Transverse colon (tissue), 4 donors: Measurements from ENCODE around the gene SMG6. TPM values are rescaled to one million over a fixed set of nuclear protein-coding genes. Genes with fewer than 3 reads are reported as not detected.

Experiments
- DNase-seq: peaks from one replicate; pipeline ENCODE4 v3.0.0-alpha.2; 2019
- H3K27ac ChIP-seq, 4 donors: fragments of 200-600 bp; sonication (generic); 2 replicates each; pipeline ENCODE4 v1.5.1; 2016 to 2018; ENCODE audit warnings: inconsistent platforms in 4 of 4
- H3K27me3 ChIP-seq: fragments of 200-600 bp; sonication (generic); 2 replicates; pipeline ENCODE4 v1.5.1; 2017; ENCODE audit warnings: inconsistent platforms
- H3K36me3 ChIP-seq, 4 donors: fragments of 200-600 bp; sonication (generic); 2 replicates each; pipeline ENCODE4 v1.5.1; 2017 to 2019; ENCODE audit warnings: inconsistent platforms in 4 of 4
- H3K4me1 ChIP-seq, 4 donors: fragments of 200-600 bp; sonication (generic); 2 replicates each; pipeline ENCODE4 v1.5.1; 2017 to 2020; ENCODE audit warnings: inconsistent platforms in 4 of 4
- H3K4me3 ChIP-seq, 4 donors: fragments of 200-600 bp; sonication (generic); 1 replicate in 1 of 4; 2 replicates in 3 of 4; pipeline versions ENCODE4 v1.5.1 to v1.6.1; 2017 to 2019; ENCODE audit warnings: inconsistent platforms in 4 of 4
- H3K9me3 ChIP-seq, 2 donors: fragments of 200-600 bp; sonication (generic); 2 replicates each; pipeline ENCODE4 v1.5.1; 2017 to 2019; ENCODE audit warnings: inconsistent platforms in 2 of 2
- EP300 ChIP-seq: sonication (generic); formaldehyde crosslinking; IDR thresholded peaks from one replicate; pipeline ENCODE4 v1.6.1; 2017; ENCODE audit warnings: antibody characterized with exemption, low read depth
- POLR2A ChIP-seq: fragments of 450-650 bp; IDR thresholded peaks from one replicate; pipeline ENCODE4 v1.6.1; 2016; ENCODE audit warnings: antibody characterized with exemption, mild to moderate bottlenecking, moderate library complexity
- POLR2AphosphoS5 ChIP-seq, 3 donors: sonication (generic); formaldehyde crosslinking; IDR thresholded peaks; one replicate each; pipeline ENCODE4 v1.6.1; 2016; ENCODE audit warnings: antibody characterized with exemption in 3 of 3
- WGBS, 2 donors: methylation state at CpG; one replicate each; pipeline ENCODE4 v1.1.5; 2018; ENCODE audit warnings: low coverage in 1 of 2; 5-methylcytosine and 5-hydroxymethylcytosine counted together
- in situ Hi-C, 4 donors: fragments of 200-750 bp; cut with MboI; loops; one replicate each; pipeline versions ENCODE4 v1.15.0 to v1.15.1; 2017; ENCODE audit warnings: low sequenced_read_pairs in 3 of 4, low pct_ligation_motif_present in 1 of 4, low pct_unique_long_range_greater_than_20kb in 1 of 4
- intact Hi-C: fragments of 100-400 bp; cut with DNase I; formaldehyde crosslinking; loops from one replicate; pipeline ENCODE4 v1.15.1; 2023; ENCODE audit warnings: low total_unique reads
- total RNA-seq, 4 donors: library from RNA; depleted of rRNA; stranded (reverse); fragments of >200 nt; gene quantifications; one replicate each; pipeline ENCODE4 v1.1.0, GENCODE V29; 2016
- TF ChIP-seq, protein P1 (sequence below), 5 experiments: fragments of 200-600 bp in 3 of 5; fragments of 450-650 bp in 2 of 5; sonication (generic) in 3 of 5; IDR thresholded peaks; 1 replicate in 2 of 5; 2 replicates in 3 of 5; pipeline ENCODE4 v1.5.1; 2016 to 2017; ENCODE audit warnings: antibody characterized with exemption in 5 of 5, inconsistent platforms in 3 of 5, mild to moderate bottlenecking in 2 of 5, moderate library complexity in 1 of 5

The SMG6 gene
- total RNA-seq, 4 donors from 2014 or later = 28.6 to 112 (median 39.1) TPM

DNA sequence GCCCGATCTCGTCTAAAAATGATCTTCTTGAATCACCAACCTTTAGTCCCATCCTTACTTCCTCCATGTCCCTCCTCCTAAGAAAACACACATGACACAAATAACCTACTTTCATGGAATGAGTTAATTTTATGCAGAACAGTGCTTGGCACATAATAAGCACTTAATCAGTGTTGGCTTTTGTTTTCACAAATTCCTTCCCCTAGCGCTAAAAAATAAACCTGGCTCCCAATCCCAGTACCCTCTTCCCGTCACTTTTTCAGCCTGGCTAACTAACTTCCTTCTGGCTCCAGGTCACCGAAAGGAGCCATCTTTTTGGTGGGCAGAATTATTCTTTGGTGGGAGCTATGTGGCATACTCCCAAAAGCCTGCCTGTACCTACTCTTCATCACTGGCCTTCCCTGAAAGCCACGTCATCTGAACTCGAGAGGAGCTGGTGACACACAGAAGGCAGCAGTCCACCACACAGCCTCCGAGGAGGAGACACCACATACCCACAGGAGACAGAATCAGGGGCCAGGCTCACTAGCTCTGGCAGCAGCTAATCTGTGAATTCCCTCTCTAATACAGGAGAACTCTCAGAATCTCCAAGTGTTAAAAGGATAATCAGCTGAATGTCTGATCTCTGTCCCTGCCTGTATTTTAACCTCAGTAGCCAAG, 114.5 kb downstream of the SMG6 start:
- Histone ChIP-seq H3K4me1 (peaks cover 0 to 23% (median 19%) of the 10 kb centered on the region in 4 donors), H3K36me3 (peaks cover 0 to 14% (median 1%) of the 10 kb centered on the region in 4 donors), H3K27me3 (no peaks in the 10 kb centered on the region), H3K9me3 (no peaks in the 10 kb centered on the region), H3K27ac (peak overlapping the region in 3 of 4 donors; percentile 18 to 27 (median 27)), H3K4me3 (no peak overlapping the region)
- DNase-seq = no peak
- in situ Hi-C loops = no loop called here
- intact Hi-C loops = no loop called here
- 74 to 84% methylated on average over 3 to 8 of the region's 8 CpGs for WGBS, 2 donors
- TF ChIP-seq EP300 (no peak), POLR2A (no peak), POLR2AphosphoS5 (IDR thresholded peaks at IDR 0.05) (no peak)
- TF ChIP-seq, protein P1, sequence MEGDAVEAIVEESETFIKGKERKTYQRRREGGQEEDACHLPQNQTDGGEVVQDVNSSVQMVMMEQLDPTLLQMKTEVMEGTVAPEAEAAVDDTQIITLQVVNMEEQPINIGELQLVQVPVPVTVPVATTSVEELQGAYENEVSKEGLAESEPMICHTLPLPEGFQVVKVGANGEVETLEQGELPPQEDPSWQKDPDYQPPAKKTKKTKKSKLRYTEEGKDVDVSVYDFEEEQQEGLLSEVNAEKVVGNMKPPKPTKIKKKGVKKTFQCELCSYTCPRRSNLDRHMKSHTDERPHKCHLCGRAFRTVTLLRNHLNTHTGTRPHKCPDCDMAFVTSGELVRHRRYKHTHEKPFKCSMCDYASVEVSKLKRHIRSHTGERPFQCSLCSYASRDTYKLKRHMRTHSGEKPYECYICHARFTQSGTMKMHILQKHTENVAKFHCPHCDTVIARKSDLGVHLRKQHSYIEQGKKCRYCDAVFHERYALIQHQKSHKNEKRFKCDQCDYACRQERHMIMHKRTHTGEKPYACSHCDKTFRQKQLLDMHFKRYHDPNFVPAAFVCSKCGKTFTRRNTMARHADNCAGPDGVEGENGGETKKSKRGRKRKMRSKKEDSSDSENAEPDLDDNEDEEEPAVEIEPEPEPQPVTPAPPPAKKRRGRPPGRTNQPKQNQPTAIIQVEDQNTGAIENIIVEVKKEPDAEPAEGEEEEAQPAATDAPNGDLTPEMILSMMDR (IDR thresholded peaks at IDR 0.05) = no peak

DNA sequence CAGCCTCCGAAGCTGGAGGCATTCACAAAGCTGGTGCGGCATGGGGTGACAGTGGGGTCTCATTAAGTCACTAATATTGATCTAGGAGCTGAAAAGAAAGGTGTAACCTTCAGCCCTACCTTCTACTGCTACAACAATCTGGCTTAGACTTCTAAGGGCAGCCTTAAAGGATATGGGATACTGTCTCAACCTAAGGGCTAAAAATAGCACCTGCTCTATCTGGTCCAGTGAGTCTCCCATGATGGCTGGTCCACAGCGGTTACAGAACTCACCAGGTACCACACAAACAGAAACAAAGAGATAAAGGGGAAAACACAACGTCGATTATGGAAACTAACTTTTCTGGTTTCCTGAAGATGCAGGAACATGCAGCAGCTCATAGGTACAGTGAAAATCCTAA, 115.8 kb downstream of the SMG6 start:
- no peaks in the 10 kb centered on the region for H3K27me3 ChIP-seq
- no peak for DNase-seq
- H3K4me1 ChIP-seq = peaks cover 0 to 29% (median 17%) of the 10 kb centered on the region in 4 donors
- no peak overlapping the region for H3K4me3 ChIP-seq
- H3K9me3 ChIP-seq = no peaks in the 10 kb centered on the region
- 75 to 85% methylated on average over 5 of the region's 5 CpGs for WGBS, 2 donors
- in situ Hi-C loops = no loop called here
- intact Hi-C loops = no loop called here
- TF ChIP-seq POLR2AphosphoS5 (IDR thresholded peaks at IDR 0.05) (no peak), POLR2A (no peak), EP300 (no peak)
- TF ChIP-seq, protein P1 (IDR thresholded peaks at IDR 0.05) = no peak
- H3K36me3 ChIP-seq = peaks cover 0 to 14% (median 1%) of the 10 kb centered on the region in 4 donors
- no peak overlapping the region for H3K27ac ChIP-seq

GRCh38 chr17:2186937-2187336, 116.6 kb downstream of the SMG6 start:
- Histone ChIP-seq H3K4me1 (peaks cover 2 to 33% (median 19%) of the 10 kb centered on the region in 4 donors), H3K36me3 (peaks cover 0 to 14% (median 1%) of the 10 kb centered on the region in 4 donors), H3K9me3 (no peaks in the 10 kb centered on the region), H3K27me3 (no peaks in the 10 kb centered on the region), H3K4me3 (no peak overlapping the region), H3K27ac (no peak overlapping the region)
- intact Hi-C loops (no loop called here), in situ Hi-C loops (no loop called here)
- WGBS, 2 donors = 94 to 97% methylated on average over 4 of the region's 4 CpGs
- DNase-seq = no peak
- TF ChIP-seq POLR2AphosphoS5 (IDR thresholded peaks at IDR 0.05) = no peak
- no peak for TF ChIP-seq EP300
- TF ChIP-seq, protein P1 (IDR thresholded peaks at IDR 0.05) = no peak
- no peak for TF ChIP-seq POLR2A

GRCh38 chr17:2184993-2185931, 118.3 kb downstream of the SMG6 start:
- Histone ChIP-seq H3K4me3 (no peak overlapping the region), H3K9me3 (no peaks in the 10 kb centered on the region), H3K27me3 (no peaks in the 10 kb centered on the region), H3K4me1 (peaks cover 4 to 44% (median 29%) of the 10 kb centered on the region in 4 donors), H3K36me3 (peaks cover 0 to 14% (median 1%) of the 10 kb centered on the region in 4 donors), H3K27ac (no peak overlapping the region)
- TF ChIP-seq, protein P1 (IDR thresholded peaks at IDR 0.05) = no peak
- TF ChIP-seq POLR2AphosphoS5 (IDR thresholded peaks at IDR 0.05) (no peak), POLR2A (no peak), EP300 (no peak)
- in situ Hi-C loops (no loop called here), intact Hi-C loops (no loop called here)
- 89 to 95% methylated on average over 19 of the region's 19 CpGs for WGBS, 2 donors
- DNase-seq = no peak
